CD4-positive, alpha-beta T cell treated with Interleukin-15 for 4 hours (primary cell): Measurements from ENCODE around the gene SLC10A3.

ENCODE experiments used
- DNase-seq: peaks from one replicate; pipeline ENCODE4 v3.0.0-alpha.2; 2020; ENCODE audit warnings: low spot score

Gene SLC10A3, protein sequence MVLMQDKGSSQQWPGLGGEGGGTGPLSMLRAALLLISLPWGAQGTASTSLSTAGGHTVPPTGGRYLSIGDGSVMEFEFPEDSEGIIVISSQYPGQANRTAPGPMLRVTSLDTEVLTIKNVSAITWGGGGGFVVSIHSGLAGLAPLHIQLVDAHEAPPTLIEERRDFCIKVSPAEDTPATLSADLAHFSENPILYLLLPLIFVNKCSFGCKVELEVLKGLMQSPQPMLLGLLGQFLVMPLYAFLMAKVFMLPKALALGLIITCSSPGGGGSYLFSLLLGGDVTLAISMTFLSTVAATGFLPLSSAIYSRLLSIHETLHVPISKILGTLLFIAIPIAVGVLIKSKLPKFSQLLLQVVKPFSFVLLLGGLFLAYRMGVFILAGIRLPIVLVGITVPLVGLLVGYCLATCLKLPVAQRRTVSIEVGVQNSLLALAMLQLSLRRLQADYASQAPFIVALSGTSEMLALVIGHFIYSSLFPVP

GRCh38 chrX:154490414-154491083 lies at the start of gene SLC10A3:
TSS of gene SLC10A3 (minus strand) at chrX:154490629. CDS start at chrX:154488940, 1,689 bp downstream.
- peak; percentile 92 for DNase-seq

DNA sequence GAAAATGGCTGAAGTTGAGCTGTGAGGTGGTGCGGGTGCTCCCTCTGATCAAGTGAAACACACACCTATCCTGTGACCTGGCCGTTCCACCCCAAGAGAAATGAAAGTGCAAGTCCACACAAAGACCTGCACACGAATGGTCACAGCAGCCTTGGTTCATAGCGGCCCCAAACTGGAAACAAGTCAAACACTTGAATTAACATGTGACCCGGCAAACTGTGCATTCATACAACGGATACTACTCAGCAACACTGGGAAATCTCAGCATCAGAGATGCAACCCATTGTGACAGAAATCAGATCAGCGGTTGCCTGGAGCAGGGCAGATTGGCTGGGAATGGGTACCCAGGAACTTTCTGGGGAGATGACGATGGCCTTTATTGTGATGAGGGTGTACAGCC lies 48.6 kb upstream of the SLC10A3 start:
- DNase-seq, result no peak

- DNase-seq, result no peak
Measured at GRCh38 chrX:154535892-154536291, 45.5 kb upstream of the SLC10A3 start.

DNA sequence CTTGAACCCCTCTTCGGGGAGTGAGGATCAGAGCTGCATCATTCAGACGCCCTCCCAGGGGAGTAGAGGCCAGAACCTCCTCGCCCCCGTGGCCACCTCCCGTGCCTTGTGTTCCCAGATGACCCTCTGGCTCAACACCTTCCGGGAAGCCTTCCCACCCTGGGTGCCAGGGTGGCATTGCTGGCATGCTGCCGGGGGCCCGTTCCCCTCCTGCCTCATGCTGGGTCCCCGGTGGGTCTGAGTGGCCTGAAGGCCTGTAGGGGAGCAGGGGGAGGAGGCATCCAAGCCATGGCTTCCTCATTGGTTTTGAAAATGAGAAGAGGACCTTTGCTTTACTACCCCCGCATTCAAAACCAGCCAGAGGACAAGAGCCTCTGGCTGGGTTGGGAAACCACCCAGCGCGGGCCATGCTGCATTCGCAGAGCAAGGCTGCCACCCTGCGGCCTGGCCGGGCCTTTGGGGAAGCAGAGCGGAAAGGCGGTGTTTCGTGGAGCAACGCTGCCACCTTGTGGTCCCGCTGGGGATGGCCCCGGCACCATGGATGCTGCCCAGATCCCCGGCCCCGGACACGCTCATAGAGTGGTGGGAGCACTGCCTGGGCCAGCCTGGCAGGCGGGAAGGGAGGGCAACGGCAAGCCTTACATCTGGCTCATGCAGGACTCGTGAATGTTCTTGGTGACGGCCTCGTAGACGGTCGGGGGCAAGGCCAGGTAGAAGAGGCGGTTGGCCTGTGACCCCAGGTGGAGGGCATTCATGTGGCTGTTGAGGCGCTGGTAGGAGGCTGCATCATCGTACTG lies 44.3 kb upstream of the SLC10A3 start:
- peak; percentile 86 for DNase-seq

GRCh38 chrX:154532690-154533089 lies 42.3 kb upstream of the SLC10A3 start:
- no peak for DNase-seq

DNA sequence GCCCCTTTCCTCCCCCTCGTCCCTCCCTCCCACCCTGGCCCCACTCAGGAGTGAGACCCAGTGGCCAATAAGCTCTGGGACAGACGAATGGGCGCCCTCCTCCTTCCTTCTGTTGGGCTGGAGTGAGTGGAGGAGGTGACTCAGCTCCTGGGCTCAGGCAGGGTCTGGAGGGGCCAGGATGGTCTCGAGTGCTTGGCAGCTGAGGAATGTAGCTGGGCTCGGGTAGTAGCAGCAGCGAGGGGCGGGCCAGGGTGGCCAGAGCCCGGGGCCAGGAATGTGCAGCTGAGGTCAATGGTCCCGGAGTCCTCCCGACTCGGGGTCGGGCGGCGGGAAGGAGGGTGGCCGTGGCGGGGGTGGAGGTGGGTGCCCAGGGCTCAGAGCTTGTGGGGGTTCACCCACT lies 41.2 kb upstream of the SLC10A3 start:
- DNase-seq, result no peak

DNA sequence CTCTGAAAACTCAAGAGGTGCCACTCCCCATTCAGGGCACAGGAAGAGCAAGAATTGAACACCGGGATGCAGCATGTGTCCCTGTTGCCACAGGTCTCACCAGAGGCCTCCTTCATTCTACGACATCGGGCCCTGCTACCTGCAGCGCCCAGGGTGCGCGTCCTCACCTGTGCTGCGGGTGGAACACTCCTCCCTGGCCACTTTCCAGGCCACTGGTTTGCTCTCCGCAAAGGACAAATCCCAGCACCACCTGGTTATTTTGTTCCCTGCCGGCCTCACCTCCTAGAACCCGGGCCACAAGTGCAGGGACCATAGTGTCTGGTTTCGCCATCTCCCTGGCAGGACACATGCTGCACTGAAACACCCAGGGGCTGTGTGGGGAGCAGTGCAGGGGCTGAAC lies 39.9 kb upstream of the SLC10A3 start:
- no peak for DNase-seq

GRCh38 chrX:154529206-154529612 lies 38.8 kb upstream of the SLC10A3 start:
- no peak for DNase-seq

DNA sequence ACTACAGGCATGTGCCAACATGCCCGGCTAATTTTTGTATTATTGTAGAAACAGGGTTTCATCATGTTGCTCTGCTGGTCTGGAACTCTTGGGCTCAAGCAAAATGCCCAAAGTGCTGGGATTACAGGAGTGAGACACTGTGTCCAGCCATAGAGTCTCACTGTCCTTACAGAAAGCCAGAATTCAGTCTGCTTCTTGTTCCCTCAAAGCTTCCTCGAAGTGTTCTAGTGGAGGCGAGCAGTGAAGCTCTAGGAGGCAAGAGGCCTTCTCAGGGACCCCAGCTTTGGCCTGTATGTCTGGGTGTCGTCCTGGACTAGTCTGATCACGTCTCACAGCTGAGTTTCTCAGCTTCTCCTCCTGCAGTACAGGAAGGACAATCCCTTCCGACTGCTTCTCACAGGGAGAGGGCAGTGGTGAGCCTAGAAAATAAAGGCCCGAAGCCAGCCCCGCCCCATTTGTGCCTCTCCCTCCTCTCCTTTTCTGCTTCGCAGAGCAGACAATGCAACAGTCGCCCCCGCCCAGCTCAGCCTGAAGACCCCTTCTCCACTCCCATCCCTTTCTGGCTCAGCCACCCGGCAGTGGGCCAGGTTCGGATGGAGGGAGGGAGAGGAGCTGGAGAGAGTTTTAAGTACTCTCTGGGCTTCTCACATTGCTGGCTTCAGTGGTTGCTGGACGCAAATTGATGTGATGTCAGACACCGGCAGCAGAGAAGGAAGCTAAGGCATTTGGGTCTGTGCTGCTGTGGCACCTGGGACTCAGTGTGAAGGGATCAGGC lies 36.7 kb upstream of the SLC10A3 start:
- peak; percentile 60 for DNase-seq

GRCh38 chrX:154525606-154526490 lies 35.4 kb upstream of the SLC10A3 start:
- DNase-seq, result no peak

DNA sequence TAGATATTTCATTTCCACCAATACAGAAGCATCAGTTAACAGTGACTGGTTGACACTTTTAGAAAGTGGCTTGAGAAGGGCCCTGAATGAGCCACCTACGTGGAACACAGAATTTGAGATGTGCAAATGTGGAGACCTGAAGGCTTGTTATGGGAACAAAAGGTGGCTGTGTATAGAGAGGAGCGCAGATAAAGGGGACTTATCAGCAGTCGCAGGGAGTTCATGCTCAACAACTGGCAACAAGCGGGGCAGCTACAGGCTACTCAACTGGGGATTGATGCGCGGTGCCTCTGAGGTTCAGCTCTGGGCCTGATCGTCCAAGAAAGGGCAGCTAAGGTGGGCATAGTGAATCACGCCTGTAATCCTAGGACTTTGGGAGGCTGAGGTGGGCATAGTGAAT lies 29.0 kb upstream of the SLC10A3 start:
- no peak for DNase-seq

DNA sequence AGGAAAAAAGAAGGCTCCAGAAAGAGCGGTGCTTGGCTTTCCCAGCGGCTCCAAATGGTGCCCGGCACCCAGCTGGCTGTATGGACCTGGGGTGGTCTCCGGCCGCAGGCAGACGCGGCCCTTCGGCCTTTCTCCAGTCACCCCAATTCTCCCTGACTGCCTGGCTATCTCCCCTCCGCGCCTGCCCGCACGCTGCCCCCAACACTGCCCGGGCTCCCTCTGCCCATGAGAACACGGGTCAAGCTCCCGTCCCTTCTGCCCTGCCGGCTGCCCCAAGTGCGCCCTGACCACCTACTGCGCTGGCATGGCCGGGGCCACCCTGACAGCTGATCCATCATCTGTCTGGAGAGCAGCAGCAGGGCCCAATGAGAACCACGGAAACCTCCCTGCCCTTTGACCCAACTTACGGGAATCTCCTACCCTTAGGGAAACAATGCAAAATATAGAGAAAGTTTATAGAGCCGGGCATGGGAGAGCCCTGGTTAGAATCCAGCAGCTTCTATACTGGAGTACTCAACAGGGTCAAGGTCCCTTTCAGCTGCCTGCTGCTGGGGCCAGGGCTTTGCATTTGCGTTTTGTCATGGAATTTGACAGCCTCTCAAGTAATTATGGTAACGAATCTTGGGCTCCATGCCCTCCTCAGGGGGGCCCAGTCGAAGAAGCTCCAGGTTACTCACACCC lies 26.8 kb upstream of the SLC10A3 start:
- no peak for DNase-seq

DNA sequence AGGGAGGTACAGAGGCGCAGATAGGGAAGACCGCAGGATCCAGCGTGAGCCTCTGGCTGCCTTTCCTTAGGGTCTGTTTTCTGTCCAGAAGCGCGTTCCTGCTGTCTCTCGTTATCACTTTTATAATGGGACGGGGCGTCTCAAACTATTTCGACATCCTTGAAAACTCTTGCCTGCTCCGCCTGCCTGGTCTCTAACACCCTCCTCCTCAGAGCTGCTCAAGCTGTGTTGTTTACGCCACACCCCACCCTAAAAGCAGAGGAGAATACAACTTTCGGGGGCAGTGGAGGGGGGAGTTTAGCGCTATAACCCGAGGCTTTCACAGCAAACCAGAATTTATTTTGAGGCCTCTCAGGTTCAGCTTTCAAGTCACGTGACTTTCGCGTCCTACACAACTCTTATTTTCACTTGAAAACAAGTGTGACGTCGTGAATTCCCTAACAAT lies 26.2 kb upstream of the SLC10A3 start:
- DNase-seq, result peak; percentile 14

DNA sequence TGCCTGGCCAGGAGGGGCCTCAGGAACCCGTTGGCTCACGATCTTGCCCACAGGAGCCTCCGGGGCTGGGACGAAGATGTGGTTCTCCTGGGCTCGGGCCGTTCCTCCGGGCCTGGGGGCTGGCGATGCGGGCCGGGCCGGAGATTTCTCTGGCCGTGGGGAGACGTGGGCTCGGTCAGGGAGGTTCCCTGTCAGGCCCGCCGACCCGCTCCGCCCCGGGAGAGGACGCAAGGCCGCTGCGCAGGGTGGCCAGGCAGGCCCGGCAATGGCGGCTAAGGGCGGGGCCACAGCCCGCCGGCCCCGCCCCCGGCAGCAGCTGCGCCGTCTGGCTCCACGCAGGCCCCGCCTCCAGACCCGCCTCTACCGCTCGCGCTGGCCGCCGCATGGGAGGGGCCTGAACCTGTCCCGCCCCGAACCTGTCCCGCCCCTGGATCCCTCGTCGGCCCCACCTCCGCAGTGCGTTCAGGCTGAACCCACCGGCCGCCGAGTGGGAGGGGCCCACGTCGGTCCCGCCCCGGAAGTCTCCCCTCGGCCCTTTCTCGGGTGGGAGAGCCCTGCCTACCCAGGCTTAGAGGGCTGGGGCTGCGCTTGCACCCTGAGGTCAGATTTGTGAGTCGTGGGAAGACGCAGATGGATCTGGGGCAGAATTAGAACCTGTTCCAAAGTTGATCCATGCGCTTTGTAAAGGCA lies 25.7 kb upstream of the SLC10A3 start, which contains the start of gene FAM3A:
TSS of gene FAM3A (minus strand) at position 267 of the 690 bp plus-strand sequence. CDS start 460 bp downstream, outside the sequence.
- DNase-seq, result peak; percentile 92

DNA sequence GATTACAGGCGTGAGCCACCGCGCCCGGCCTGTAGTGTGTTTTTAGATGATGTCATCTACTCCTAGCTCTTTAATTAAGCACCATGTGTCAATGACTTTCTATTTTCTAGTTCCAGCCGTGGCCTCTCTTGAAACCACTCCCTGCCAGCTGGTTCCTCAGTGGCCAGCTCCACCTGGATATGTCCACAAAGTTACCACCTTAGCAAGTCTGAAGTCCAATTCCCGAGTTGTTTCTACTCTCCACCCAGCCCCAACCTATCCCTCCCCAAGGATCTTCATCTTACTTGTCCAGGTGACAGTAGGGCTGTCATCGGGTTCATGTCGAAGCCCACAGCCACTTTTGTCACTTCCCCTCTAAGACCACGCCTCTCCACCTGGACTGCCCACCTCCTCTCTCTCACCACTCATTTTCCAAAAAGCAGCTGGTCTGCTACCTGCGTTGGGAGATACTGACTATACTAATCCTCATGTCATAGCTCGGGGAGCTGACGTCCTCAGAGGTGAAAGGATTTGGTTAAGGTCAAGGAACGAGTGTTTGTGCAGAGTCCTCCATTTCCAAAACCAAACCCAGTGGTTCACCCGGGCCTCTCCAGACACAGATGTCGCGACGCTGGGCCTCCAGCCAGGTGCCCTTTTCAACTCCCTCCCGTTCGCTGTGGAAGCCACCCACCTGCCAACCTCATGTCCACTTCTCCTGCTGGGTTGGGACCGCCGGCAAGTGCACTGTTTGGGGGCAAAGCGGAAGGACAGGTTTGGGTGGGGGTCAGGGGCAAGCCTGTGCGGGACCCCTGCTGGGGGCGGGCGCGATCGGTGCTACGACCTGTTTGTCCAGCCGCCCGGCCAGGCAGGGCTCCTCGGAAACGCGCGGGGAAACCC lies 24.9 kb upstream of the SLC10A3 start:
- peak; percentile 6 for DNase-seq

GRCh38 chrX:154513716-154514115 lies 23.3 kb upstream of the SLC10A3 start:
- DNase-seq, result no peak

- DNase-seq, result no peak
Measured at GRCh38 chrX:154512879-154513553, 22.6 kb upstream of the SLC10A3 start.

GRCh38 chrX:154511761-154512160 lies 21.3 kb upstream of the SLC10A3 start:
- no peak for DNase-seq
